Right atrium auricular region (tissue), 2 donors: Measurements from ENCODE around the gene PPL. TPM values are rescaled to one million over a fixed set of nuclear protein-coding genes. Genes with fewer than 3 reads are reported as not detected.
"Not testable (repeated sequence)": the region's sequence is repeated elsewhere in the genome, so short reads cannot be mapped to it uniquely, and the experiment has no call there.

ENCODE experiments used
- DNase-seq: peaks from one replicate; pipeline ENCODE4 v3.0.0-alpha.2; 2019; ENCODE audit warnings: low spot score
- H3K27ac ChIP-seq, 2 donors: fragments of 200-600 bp; sonication (generic); 1 replicate in 1 of 2; 2 replicates in 1 of 2; pipeline ENCODE4 v1.5.1; 2016 to 2019
- H3K27me3 ChIP-seq, 2 donors: fragments of 200-600 bp; sonication (generic); one replicate each; pipeline versions ENCODE4 v1.5.1 to v1.6.0; 2017 to 2019
- H3K36me3 ChIP-seq: fragments of 200-600 bp; sonication (generic); one replicate; pipeline ENCODE4 v1.5.1; 2016
- H3K4me1 ChIP-seq, 2 donors: fragments of 200-600 bp; sonication (generic); one replicate each; pipeline versions ENCODE4 v1.5.1 to v1.6.0; 2017 to 2019
- H3K4me3 ChIP-seq, 2 donors: fragments of 200-600 bp; sonication (generic); 1 replicate in 1 of 2; 2 replicates in 1 of 2; pipeline ENCODE4 v1.5.1; 2017 to 2019; ENCODE audit warnings: mild to moderate bottlenecking in 1 of 2, moderate library complexity in 1 of 2
- H3K9me3 ChIP-seq, 2 donors: fragments of 200-600 bp; sonication (generic); one replicate each; pipeline ENCODE4 v1.5.1; 2019
- total RNA-seq, 2 donors: library from RNA; depleted of rRNA; stranded (reverse); fragments of >200 nt; gene quantifications; one replicate each; pipeline ENCODE4 v1.1.0, GENCODE V29; 2016
- TF ChIP-seq, protein P1 (sequence below), 2 donors: fragments of 200-600 bp; sonication (generic); IDR thresholded peaks; one replicate each; pipeline ENCODE4 v1.5.1; 2019; ENCODE audit warnings: antibody characterized with exemption in 2 of 2

Gene PPL
- total RNA-seq, 2 donors from 2014 or later = 7.5 to 17.1 TPM

DNA sequence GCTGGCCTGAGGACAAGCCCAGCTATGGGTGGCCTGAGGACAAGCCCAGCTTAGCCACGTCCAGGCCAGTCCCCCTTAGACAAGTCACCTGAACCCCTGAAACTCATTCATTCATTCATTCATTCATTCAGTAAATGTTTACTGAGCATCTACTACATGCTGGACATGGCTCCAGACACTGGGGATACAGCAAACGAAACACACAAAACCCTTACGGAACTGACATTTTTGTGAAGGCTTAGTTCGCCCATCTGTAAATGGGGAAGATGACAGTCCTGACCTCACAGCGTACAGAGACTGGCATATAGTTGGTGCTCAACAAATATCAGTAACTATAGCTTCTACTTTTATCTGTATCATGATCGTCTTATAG, 37.5 kb downstream of the PPL start:
- H3K9me3 ChIP-seq = no peaks in the 10 kb centered on the region
- H3K27me3 ChIP-seq = no peaks in the 10 kb centered on the region
- no peak overlapping the region for H3K27ac ChIP-seq
- H3K4me3 ChIP-seq = no peak overlapping the region
- TF ChIP-seq, protein P1, sequence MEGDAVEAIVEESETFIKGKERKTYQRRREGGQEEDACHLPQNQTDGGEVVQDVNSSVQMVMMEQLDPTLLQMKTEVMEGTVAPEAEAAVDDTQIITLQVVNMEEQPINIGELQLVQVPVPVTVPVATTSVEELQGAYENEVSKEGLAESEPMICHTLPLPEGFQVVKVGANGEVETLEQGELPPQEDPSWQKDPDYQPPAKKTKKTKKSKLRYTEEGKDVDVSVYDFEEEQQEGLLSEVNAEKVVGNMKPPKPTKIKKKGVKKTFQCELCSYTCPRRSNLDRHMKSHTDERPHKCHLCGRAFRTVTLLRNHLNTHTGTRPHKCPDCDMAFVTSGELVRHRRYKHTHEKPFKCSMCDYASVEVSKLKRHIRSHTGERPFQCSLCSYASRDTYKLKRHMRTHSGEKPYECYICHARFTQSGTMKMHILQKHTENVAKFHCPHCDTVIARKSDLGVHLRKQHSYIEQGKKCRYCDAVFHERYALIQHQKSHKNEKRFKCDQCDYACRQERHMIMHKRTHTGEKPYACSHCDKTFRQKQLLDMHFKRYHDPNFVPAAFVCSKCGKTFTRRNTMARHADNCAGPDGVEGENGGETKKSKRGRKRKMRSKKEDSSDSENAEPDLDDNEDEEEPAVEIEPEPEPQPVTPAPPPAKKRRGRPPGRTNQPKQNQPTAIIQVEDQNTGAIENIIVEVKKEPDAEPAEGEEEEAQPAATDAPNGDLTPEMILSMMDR (IDR thresholded peaks at IDR 0.05) = no peak
- H3K36me3 ChIP-seq = no peaks in the 10 kb centered on the region
- H3K4me1 ChIP-seq = no peaks in the 10 kb centered on the region
- no peak for DNase-seq

DNA sequence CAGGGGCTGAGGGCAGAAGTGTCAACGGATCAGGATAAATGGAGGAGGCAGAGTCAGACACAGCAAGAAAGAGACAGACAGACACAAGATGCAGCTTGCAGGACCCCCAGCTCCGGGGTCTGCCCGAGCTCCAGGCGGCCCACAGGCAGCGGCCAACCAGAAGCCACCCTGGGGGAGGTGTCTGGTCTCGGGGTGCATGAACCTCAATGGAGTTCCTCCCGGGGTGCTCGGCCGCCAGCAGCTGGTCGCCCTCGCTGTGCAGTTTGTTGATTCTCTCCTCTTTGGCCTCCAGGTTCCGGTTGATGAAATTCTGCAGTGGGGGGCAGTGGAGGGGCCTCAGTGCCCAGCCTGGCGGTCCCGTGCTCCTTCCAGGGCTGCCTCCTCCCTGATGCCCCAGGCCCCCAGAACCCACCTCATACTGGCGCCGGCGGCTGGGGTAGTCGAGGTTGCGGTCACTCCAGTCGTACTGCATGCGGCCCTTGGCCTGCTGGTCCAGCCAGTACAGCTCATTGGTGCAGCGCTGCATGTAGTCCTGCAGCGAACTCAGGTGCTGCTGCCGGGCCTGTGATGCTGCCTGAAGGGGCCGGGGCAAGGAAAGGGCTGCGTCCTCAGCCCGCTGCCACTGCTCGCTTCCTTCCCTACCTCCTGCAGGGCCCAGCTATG, 38.0 kb downstream of the PPL start:
- Histone ChIP-seq H3K27ac (no peak overlapping the region), H3K36me3 (no peaks in the 10 kb centered on the region), H3K27me3 (no peaks in the 10 kb centered on the region), H3K9me3 (no peaks in the 10 kb centered on the region), H3K4me1 (no peaks in the 10 kb centered on the region), H3K4me3 (no peak overlapping the region)
- TF ChIP-seq, protein P1 (IDR thresholded peaks at IDR 0.05) = no peak
- DNase-seq = no peak

DNA sequence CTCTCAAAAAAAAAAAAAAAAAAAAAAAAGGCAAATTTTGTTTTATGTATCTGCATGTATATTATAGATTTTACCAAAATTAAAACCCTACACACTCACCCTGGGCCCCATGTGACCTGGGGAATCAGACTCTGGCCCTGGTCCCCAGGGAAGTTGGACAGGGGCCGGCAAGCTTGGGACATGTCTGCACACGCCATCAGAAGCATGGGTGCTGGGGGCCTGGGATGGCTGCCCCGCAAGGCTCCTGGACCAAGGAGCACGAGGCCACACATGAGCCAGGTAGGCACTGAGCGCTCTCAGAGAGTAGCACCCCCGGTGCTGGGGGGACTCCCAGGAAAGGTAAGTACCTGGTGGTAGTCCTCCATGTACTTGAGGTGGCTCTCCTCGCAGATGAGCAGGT, 39.6 kb downstream of the PPL start:
- Histone ChIP-seq H3K36me3 (no peaks in the 10 kb centered on the region), H3K9me3 (no peaks in the 10 kb centered on the region), H3K27ac (no peak overlapping the region), H3K27me3 (no peaks in the 10 kb centered on the region), H3K4me3 (no peak overlapping the region), H3K4me1 (peaks cover 0 to 12% of the 10 kb centered on the region in 2 donors)
- TF ChIP-seq, protein P1 (IDR thresholded peaks at IDR 0.05) = no peak
- no peak for DNase-seq

DNA sequence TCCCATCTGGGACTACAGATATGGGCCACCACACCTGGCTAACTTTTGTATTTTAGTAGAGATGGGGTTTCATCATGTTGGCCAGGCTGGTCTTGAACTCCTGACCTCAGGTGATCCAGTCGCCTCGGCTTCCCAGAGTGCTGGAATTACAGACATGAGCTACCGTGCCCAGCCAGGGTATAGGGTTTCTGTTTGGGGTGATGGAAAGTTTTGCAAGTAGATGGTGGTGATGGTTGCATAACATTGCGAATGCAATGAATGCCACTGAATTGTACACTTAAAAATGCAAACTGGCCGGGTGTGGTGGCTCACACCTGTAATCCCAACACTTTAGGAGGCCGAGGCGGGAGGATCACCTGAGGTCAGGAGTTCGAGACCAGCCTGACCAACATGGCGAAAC, 40.2 kb downstream of the PPL start:
- H3K27me3 ChIP-seq, H3K27ac ChIP-seq, DNase-seq, H3K9me3 ChIP-seq, H3K36me3 ChIP-seq, H3K4me3 ChIP-seq: not testable (repeated sequence)
- H3K4me1 ChIP-seq = peaks cover 0 to 15% of the 10 kb centered on the region in 2 donors

DNA sequence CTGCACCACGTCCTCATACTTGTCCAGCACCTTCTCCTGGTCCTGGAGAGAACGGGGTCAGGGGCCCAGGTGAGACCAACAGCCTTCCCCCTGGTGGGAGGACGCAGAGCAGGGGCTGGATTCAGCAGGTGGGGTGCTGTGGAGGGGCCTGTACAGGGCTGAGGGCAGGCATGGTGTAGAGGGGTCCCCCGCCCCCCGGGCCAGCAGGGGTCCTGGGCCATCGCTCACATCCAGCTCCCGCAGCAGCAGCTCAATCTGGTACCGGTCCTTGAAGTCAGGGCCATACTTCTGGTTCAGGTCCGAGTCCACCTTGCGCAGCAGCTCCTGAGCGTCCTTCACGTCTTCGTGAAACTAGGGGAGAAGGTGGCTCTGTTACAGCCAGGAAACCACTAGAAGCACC, 41.6 kb downstream of the PPL start:
- Histone ChIP-seq H3K4me3 (no peak overlapping the region), H3K9me3 (no peaks in the 10 kb centered on the region), H3K36me3 (no peaks in the 10 kb centered on the region), H3K4me1 (peaks cover 0 to 15% of the 10 kb centered on the region in 2 donors), H3K27ac (no peak overlapping the region), H3K27me3 (no peaks in the 10 kb centered on the region)
- DNase-seq = no peak
- TF ChIP-seq, protein P1 (IDR thresholded peaks at IDR 0.05) = no peak

DNA sequence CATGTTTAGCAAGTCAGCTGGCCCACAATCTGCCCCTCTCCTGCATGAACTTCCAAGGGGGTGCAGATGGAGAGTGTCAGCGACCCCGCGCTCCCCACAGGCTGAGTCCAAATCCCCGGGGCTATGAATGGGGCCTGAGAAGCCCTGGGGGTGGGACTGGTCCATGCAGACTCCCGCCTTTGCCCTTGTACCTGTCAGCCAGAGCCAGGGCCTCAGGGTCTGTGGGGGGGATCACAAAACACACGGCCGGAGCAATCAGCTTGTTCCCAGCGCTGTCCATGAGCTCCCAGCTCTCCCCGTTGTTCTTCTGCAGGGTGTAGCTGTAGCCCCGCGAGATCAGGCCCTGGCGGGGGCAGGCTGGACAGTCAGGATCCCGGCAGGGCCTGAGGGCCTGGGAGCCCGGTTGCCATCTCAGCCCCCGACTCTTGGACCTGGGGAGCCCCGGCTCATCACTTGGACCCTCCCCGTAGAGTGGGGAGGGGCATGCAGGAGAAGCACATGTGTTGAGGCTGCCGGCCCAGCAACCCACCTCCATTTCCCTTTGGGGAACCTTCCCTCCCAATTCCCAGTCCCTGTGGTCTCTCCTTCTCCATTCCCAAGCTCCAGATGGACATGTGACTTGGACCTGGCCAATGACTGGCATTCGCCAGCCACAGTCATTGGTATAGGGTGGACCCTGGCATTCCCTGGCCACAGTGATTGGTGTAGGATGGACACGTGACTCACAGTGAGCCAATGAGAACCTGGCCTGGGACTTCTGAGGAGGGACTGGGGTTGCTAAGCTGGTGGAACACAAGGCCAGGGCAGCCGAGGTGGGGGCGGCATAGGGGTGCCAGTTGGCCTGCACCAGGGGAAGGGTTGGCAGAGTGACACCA, 42.4 kb downstream of the PPL start:
- Histone ChIP-seq H3K4me3 (no peak overlapping the region), H3K27ac (no peak overlapping the region), H3K27me3 (no peaks in the 10 kb centered on the region), H3K4me1 (peaks cover 0 to 15% of the 10 kb centered on the region in 2 donors), H3K36me3 (no peaks in the 10 kb centered on the region), H3K9me3 (no peaks in the 10 kb centered on the region)
- TF ChIP-seq, protein P1 (IDR thresholded peaks at IDR 0.05) = no peak
- DNase-seq = no peak
